T-helper 1 cell treated with Interleukin-12 subunit alpha and Interleukin-12 subunit beta and Interleukin-4 antibody, amounts not matched to agents 30 ng/mL and 1 ng/mL, for 36 hours (primary cell): ENCODE data around the gene SEC16A. TPM values are rescaled to one million over a fixed set of nuclear protein-coding genes. Genes with fewer than 3 reads are reported as not detected.

Experiments used
- intact Hi-C: fragments of 100-400 bp; cut with micrococcal nuclease; formaldehyde crosslinking; loops from one replicate; pipeline ENCODE4 v1.15.1; 2024
- total RNA-seq: library from RNA; stranded (reverse); gene quantifications from 2 replicates; pipeline ENCODE4 v1.2.3, GENCODE V29; 2022

SEC16A gene
- total RNA-seq, 1 donor from 2014 or later, result 92.9 TPM

DNA sequence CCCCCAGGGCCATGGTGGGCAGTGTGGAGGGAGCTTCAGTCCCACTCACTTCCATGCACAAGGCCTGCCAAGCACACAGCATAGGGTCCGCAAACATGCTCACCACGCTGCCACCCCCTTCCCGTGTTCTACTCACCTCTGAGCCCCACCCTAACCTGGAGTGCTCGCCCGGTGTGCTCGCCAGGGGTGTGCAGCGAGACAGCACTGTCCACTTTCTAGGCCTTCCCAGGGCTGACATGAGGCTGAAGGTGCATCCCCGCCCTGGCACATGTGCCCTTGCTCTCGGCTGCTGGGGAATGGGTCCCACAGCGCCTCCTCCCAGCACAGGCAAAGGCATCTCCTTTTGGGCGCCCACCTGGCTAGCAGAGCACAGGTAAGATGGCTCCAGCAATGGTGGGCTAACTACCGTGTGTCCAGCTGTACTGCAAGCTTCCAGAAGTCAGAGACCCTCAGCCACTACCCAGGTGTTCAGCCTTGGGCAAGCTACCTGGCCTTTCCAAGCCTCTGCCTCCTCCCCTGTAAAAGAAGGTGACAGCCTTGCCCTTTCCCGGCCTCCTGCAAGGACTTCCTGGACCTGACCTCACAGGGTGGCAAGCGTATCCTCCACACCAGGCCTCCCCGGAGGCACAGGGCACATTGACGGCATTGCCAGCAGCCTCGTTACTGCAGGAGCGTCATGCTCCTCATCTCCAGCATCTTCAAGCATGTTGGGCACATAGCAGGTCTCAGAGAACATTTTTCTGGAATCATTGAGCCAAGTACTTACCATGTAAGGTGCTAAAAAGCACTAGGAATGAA is 4.2 kb upstream of the SEC16A start:
- intact Hi-C loops, result loop anchor here (10.0 kb wide), 1 partner anchor 398 kb away; the partner anchor contains the start of gene TRAF2

DNA sequence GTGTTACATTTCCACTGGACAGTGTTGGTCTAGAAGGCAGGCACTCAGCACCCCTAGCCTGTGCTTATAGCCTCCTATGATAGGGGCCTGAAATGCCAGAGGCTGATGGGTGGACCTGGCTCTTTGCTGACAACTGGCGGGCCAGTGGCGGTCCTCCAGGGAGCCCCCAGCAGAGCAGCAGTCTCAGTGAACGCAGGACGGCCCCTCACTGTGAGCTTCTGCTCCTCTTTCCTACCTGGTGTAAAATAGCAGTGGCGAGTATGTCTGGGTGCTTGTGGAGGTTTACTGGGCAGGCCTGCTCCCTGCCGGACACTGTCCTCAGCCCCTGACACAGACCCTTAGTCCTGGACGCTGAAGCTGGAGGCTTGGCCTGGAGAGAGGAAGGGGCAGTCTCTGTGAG is 3.3 kb upstream of the SEC16A start:
- intact Hi-C loops, result loop anchor here (10.0 kb wide), 1 partner anchor 399 kb away; the partner anchor contains the start of gene TRAF2

- intact Hi-C loops, result loop anchor here (1.0 to 10.0 kb wide), 6 partner anchors 27 to 399 kb away; partner anchors contain the start of gene TRAF2
Measured at GRCh38 chr9:136485049-136486045, 2.5 kb upstream of the SEC16A start.

GRCh38 chr9:136484153-136485048 is 1.6 kb upstream of the SEC16A start:
- intact Hi-C loops, result loop anchor here (1.0 to 10.0 kb wide), 9 partner anchors 28 to 1108 kb away; partner anchors contain the start of genes CAMSAP1, TRAF2, TUBB4B and ZMYND19

GRCh38 chr9:136483589-136484152 is 831 bp upstream of the SEC16A start:
- intact Hi-C loops, result loop anchor here (1.0 to 10.0 kb wide), 16 partner anchors 44 to 1122 kb away; partner anchors contain the start of genes AGPAT2, ARRDC1, CAMSAP1 and DNLZ

DNA sequence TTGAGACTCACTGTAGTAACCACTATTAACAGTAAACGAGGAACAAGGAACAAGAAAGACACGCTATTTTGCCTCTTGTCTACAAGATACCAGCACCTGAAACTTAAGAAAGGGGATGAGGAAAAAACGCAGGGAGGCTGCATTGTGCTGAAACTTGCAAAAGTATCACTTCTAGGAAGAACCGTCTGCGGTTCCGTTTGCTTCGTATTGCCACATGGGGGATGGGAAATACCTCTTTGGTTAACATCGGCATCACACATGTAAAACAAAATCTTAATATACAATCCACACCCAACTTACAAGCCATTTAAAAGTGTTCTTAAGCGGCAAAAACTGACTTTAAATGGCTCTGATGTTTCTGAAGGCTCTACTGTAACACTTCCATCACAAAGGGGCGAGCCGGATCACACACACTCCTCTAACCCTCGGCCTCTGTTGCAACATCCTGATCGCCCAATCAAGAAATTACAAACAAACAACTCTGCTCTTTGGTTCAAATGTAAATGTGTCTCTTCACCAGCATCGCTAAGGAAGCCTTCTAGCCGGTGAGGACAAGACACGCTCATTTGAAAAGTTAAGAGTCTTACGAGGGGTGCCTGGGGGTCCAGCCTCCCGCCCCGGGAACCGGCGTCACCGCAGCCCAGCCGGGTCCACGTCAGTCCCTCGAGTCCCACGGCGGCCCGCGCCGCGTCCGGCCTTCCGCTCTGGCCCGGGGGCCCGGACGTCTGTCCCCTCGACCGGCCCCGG is 621 bp downstream of the SEC16A start:
- intact Hi-C loops, result loop anchor here (1.0 to 10.0 kb wide), 7 partner anchors 78 to 1110 kb away; partner anchors contain the start of genes CAMSAP1, MAN1B1, NSMF and TRAF2

GRCh38 chr9:136481558-136481957 is 1.3 kb downstream of the SEC16A start:
- intact Hi-C loops, result loop anchor here (5.0 to 10.0 kb wide), 4 partner anchors 403 to 1111 kb away; partner anchors contain the start of genes CAMSAP1, TRAF2, TUBB4B and ZMYND19

DNA sequence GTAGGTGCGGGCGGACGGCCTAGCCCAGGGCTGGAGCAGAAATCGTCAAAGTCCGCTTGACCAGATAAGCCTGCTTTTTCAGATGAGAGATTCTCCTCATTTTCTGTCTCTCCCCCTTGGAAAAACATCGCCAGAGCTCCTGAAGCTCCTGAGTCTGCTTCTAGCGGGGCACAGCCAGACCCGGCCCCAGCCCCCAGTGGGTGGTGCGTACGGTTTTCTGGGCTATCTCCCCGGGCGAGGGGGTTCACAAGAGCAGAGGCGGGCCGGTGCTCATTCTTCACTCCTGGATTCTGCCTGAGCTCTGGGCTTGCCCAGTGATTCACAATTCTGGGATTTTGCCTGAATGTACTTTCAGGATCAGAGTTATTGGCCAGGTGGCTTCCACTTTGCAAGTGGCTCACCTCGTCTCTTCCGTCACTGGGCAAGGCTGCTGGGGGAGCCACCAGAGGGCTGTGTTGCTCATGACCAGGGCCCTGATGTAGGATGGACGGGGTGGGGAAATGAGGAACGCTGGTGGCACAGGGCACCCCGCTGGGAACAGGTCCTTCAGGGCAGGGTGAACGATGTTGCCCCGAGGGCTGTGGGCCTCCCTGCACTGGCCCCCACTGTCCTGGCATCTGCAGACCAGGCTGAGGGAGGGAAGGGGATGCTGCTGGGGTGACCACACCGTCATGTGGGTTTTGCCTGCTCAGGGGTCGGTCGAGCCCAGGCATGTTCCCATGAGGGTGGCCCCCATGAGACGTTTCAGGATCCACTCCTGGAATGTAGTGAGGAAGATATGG is 6.3 kb downstream of the SEC16A start:
- intact Hi-C loops, result no loop called here

DNA sequence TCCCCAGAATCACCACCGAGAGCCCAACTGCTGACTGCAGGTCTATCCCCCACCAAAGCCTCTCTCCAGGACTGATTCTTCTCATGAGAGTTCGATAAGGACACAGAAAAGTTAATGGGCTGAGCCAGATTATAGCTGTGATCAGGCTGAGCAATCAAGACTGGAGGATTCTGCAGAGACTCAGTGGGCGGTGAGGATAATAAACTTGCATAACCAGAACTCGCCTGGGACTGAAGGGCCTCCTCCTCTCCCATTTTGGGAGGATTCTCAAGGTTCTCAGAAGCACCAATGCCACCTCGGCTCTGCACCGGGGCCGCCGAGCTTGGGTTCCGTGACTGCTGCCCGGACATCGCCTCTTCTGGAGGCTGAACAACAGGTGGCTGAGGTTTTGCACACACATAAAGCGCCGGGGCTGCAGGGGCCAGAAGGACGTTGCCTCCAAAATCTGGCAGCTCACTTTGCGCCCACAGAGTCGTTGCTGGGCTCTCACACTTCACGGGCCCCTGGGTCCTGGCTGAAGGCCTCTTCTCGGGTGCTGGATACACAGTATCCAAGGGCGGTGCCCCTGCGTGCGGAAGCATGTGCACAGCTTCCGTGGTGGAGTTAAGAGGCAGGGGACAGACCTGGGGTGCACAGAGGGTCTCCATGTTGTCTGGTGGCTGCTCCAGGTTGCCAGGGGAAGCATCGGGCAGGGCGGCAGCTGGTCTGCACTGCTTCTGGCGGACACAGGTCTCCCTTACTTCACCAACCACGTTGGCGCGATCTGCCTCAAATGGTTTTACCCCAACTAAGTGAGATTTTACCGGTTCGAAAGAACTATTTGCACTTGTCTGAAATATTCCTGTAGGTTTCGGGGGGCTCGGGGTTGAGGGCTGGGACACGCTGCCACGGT is 7.6 kb downstream of the SEC16A start:
- intact Hi-C loops, result no loop called here

DNA sequence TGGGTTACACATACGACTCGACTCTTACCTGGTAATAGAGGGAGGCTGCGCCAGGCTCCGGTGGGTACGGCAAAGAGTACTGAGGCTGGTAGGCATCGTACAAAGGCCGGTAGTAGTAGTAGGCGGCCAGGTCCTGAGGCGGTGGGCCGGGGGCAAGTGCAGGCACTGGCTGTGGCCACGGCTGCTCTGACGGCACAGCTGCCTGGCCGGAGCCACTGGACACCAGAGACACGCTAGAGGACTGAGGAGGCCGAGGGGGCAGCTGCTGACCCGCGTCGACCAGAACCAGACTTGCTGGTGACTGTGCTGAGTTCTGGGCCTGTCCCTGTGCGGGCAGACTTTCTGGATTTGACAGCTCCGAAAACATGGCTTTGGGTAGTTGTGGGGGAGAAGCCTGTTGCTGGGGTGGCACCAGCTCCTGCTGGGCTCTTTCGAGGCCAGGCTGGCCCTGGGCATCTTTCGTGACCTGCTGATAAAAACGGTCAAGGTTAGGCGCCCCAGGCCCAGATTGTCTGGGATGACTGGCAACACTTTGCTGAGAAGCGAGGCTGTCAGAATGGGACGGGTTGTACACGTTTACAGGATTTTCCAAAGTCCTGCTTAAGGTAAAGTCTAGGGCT is 8.7 kb downstream of the SEC16A start:
- intact Hi-C loops, result no loop called here

DNA sequence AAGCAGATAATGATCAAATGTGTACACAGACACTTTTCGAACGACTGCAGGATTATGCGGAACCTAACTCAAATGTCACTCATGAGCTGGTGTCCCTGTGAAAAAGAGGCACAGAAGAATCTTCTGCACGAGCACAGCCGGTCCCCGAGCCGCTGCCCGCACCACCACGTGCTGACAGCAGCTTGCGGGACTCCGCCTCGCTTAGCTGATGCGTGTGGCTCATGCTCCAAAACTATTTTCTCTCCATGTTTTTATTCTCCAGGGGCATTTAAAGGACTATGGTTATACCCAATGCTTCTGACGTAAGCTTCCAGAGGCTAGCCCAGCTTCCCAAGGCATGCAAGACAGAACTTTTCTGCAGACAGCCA is 9.5 kb downstream of the SEC16A start:
- intact Hi-C loops, result no loop called here

GRCh38 chr9:136472640-136473353 is 10.0 kb downstream of the SEC16A start:
- intact Hi-C loops, result no loop called here

GRCh38 chr9:136471802-136472487 is 10.9 kb downstream of the SEC16A start:
- intact Hi-C loops, result no loop called here

DNA sequence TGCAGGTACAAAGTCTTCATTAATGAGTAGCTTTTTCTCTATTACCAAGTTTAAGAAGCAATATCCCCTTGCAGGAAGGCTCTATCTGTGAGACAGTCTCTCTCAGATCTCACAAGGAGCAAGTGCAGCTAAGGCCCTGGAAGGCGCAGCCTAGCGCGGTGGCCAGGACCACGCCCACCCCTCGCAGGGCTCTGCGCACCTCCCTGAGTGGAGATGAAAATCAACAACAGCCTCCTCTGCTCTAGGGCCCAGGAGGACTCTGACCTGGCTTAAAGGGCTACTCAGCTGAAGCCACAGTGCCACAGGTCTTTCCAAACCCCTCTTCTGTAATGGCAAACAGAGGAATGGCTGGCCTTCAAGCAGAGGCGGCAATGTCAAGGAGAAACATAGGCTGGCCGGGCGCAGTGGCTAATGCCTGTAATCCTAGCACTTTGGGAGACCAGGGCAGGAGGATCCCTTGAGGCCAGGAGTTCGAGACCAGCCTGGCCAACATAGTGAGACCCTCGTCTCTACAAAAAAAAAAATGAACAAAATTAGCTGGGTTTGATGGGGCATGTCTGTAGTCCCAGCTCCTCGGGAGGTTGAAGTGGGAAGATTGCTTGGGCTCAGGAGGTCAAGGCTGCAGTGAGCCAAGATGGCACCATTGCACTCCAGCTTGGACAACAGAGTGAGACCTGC is 11.9 kb downstream of the SEC16A start:
- intact Hi-C loops, result no loop called here

GRCh38 chr9:136470356-136470755 is 12.5 kb downstream of the SEC16A start:
- intact Hi-C loops, result no loop called here
